GM13976 (cell line): ENCODE results near the gene TIMM13.

Experiments
- DNase-seq: peaks from one replicate; pipeline ENCODE4 v3.0.0; 2012; ENCODE audit warnings: low spot score
- in situ Hi-C: fragments of 300-500 bp; cut with MboI; formaldehyde crosslinking; loops from one replicate; pipeline ENCODE4 v1.12.0; 2022; ENCODE audit warnings: low sequenced_read_pairs, mixed read lengths, inconsistent platforms; ENCODE audit not compliant: unreplicated experiment
- TF ChIP-seq, protein P1 (sequence below): IDR thresholded peaks from 2 replicates; pipeline ENCODE4 v1.5.1; 2012; ENCODE audit warnings: borderline replicate concordance, mild to moderate bottlenecking; ENCODE audit not compliant: insufficient read depth; ENCODE audit errors: extremely low read depth, missing control alignments, control extremely low read depth

TIMM13 gene

DNA sequence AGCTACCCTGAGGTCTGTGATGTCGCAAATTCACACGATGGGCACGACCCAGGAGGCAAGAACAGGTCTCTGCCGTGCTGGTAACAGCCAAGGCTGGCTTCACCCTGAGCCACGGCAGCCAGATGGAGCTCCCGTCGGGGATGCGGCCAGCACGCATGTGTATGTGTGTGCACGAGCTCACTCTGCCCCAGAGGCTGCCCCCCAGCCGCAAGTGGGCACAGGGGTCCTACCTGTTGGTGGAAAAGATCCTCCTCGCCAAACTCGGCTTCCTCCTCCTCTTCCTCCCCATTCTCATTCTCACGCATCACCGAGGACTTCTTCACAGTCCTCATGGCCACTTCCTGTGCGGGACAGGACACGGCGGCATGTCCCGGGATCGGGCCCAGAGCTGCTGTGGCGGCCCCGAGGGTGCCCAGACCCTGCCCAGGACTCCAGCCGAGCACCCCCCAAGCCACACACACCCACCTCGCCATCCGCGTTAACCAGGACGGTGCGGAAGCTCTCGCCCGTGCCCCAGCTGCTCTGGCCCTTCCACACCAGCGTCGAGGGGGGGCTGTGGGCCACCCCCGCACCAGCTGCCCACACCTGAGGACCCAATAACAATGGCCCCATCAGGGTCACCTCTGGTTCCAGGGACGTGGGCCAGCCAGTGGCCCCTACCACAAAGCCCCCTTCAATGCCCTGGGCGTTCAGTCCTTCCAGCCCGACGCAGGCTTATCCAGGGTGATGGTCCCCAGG, 4.1 kb upstream of the TIMM13 start:
- no peak for DNase-seq
- in situ Hi-C loops = no loop called here

DNA sequence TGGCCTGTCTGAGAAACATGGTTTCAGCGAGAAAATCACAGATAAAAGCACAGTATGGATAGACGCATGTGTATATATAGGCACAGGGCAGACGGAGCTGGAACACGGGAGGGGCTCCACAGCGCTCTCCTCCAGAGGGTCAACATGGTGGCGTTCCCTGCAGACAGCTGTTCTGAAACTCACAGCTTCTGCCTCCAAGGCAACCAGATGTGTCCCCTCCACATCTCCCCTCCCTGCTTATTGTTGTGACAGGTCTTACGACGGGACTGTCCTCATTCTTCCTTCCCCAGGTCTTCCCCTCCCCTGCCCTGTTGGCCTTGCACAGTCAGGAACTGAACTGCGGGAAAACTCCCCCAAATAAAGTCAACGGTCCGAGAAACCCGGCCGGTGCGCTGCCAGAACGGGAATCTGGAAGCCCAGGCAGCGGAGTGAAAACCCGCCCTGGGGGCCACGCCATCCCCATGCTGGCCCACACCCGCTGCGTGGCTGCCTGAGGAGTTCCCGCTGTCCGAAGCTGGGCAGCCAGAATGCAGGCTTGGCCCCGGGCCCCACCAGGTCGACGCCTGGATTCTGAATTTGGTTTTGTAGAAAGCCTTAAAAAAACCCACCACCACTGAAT, 2.6 kb upstream of the TIMM13 start:
- in situ Hi-C loops = no loop called here
- TF ChIP-seq, protein P1, sequence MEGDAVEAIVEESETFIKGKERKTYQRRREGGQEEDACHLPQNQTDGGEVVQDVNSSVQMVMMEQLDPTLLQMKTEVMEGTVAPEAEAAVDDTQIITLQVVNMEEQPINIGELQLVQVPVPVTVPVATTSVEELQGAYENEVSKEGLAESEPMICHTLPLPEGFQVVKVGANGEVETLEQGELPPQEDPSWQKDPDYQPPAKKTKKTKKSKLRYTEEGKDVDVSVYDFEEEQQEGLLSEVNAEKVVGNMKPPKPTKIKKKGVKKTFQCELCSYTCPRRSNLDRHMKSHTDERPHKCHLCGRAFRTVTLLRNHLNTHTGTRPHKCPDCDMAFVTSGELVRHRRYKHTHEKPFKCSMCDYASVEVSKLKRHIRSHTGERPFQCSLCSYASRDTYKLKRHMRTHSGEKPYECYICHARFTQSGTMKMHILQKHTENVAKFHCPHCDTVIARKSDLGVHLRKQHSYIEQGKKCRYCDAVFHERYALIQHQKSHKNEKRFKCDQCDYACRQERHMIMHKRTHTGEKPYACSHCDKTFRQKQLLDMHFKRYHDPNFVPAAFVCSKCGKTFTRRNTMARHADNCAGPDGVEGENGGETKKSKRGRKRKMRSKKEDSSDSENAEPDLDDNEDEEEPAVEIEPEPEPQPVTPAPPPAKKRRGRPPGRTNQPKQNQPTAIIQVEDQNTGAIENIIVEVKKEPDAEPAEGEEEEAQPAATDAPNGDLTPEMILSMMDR = no peak
- no peak for DNase-seq

More for the DNA sequence above, 4.1 kb upstream of the TIMM13 start:
- TF ChIP-seq, protein P1 = no peak

DNA sequence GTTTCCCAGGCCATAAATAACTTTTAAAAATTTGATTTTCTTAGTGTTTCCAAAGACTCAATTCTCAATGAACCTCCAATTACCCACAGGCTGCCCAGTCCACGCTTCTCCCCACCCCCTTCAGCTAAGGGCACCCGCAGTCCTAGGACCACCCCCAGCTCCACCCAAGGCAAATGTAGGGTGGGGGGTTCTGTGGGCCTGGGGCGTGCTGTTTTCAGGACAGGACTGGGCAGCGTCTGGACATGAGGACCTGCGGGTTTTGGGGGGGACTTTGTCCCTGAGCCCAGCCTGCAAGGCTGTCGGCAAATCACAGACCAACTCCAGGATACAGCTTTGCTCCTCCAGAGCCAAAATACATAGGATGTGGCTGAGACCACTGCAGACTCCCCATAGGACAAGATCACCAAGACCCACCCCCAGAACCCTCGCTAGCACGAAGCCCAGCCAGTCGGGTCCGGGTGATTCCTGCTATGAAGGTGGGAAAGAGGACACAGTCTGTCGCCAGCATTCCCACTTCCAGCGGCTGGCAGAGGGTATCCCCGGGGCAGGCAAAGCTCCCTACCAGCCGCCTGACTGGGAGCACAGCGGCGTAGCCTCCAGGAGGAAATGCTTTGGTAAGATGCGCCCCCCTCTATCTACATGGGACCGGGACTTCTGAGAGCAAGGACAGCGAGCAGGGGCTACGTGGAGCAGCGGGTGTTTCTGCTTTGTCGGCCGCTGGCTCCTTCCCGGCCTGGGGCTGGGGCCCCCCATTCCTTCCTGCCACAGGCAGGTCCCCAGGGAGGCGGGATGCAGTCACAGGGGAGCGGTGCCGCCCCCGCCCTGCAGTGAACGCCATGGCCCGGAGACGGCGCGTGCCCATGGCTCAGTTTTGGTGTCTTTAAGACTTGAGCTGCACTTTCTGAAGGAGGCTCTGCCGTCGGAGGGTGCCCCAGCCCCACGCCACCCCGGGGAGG, 1.6 kb upstream of the TIMM13 start:
- no peak for DNase-seq
- TF ChIP-seq, protein P1 = no peak
- in situ Hi-C loops = no loop called here

DNA sequence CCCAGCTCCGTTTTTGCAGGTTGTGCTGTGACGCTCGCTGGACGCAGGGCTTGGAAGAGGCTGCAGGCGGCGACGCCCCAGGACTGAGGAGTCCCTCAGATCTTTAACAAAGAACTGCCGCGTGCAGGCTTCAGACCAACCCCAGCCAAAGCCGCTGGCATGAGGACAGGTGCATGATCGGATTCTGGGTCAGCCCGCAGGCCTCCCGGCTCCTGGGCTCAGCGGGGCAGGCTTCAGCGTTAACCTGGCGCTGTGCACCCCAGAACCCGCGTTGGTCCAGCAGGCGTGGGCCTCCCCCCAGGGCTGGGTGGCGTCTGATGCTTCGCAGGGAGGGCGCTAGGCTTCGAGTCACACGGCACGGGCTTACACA, 920 bp upstream of the TIMM13 start:
- TF ChIP-seq, protein P1 = no peak
- in situ Hi-C loops = no loop called here
- DNase-seq = no peak

DNA sequence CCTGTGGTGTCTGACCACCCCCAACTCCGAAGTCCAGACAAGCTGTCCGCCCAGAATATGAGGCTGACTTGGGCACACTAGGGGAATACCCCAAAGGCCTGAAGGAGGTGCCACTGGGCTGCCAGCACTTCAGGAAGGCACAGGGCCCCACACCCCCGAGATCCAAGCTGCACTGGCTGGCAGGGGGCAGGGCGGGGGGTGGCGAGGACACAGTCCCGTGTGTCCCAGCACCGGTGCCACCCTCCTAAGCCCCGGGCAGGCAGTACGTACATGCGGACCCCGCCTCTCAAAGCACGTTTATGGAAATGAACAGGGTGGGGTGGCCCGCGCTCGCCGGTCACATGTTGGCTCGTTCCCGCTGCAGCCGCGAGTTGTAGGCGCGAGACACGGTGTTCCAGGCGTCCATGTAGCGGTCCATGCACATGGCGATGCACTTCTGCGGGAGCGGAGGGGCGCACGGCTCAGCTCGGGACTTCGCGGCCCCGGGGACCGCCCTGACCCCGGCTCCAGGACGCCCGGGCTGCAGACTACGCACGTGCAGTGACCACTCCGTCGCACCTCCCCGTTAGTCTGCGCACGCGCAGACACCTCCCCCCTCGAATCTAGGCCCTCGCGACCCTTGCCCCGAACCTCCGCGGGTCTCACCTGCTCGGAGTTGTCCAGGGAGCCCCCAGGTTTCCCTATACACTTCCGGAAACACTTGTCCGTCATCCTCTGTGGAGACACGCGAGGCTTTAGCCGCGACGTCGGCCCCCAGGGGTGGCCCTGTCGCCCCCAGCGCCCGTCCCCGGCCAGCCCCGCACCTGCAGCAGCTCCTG, 566 bp downstream of the TIMM13 start:
- DNase-seq = peak; percentile 84
- in situ Hi-C loops = no loop called here
- TF ChIP-seq, protein P1 = no peak
